ENCODE measurements around the gene PIGK.
"Not testable (repeated sequence)": the region's sequence is repeated elsewhere in the genome, so short reads cannot be mapped to it uniquely, and the experiment has no call there.

DNA sequence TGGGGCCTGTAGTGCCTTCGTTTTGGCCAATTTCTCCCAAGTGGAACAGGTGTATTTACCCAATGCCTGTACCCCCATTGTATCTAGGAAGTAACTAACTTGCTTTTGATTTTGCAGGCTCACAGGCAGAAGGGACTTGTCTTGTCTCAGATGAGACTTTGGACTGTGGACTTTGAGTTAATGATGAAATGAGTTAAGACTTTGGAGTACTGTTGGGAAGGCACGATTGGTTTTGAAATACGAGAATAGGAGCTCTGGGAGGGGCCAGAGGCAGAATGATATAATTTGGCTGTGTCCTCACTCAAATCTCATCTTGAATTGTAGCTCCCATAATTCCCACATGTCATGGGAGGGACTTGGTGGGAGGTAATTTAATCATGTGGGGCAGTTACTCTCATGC, 59.5 kb downstream of the PIGK start:
- TF ChIP-seq EZH2 (optimal IDR thresholded peaks at IDR 0.05; ENCODE audit: low read depth, low read length) = not testable (repeated sequence)
- TF ChIP-seq, protein P1, sequence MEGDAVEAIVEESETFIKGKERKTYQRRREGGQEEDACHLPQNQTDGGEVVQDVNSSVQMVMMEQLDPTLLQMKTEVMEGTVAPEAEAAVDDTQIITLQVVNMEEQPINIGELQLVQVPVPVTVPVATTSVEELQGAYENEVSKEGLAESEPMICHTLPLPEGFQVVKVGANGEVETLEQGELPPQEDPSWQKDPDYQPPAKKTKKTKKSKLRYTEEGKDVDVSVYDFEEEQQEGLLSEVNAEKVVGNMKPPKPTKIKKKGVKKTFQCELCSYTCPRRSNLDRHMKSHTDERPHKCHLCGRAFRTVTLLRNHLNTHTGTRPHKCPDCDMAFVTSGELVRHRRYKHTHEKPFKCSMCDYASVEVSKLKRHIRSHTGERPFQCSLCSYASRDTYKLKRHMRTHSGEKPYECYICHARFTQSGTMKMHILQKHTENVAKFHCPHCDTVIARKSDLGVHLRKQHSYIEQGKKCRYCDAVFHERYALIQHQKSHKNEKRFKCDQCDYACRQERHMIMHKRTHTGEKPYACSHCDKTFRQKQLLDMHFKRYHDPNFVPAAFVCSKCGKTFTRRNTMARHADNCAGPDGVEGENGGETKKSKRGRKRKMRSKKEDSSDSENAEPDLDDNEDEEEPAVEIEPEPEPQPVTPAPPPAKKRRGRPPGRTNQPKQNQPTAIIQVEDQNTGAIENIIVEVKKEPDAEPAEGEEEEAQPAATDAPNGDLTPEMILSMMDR (IDR thresholded peaks at IDR 0.05; ENCODE audit: low read length) = not testable (repeated sequence)
